MM.1S (cell line): ENCODE data around the gene PCDHA1.

Experiments
- DNase-seq: peaks from one replicate; pipeline ENCODE4 v3.0.0-alpha.2; 2015
- H2AFZ ChIP-seq: fragments of 300-600 bp; sonication (generic); 2 replicates; pipeline ENCODE4 v1.6.0; 2016; ENCODE audit warnings: antibody characterized with exemption, low read length
- H3F3A ChIP-seq: fragments of 300-600 bp; sonication (generic); 2 replicates; pipeline ENCODE4 v1.6.1; 2016; ENCODE audit warnings: mild to moderate bottlenecking, antibody characterized with exemption, low read length, moderate library complexity, mixed read lengths; ENCODE audit not compliant: insufficient read depth
- H3K27ac ChIP-seq: fragments of 300-600 bp; sonication (generic); 2 replicates; pipeline ENCODE4 v1.5.1; 2016; ENCODE audit warnings: mild to moderate bottlenecking, low read length
- H3K27me3 ChIP-seq: fragments of 300-600 bp; sonication (generic); replicated peaks from 2 replicates; pipeline ENCODE4 v1.6.0; 2016; ENCODE audit warnings: low read length; ENCODE audit not compliant: insufficient read depth
- H3K36me3 ChIP-seq: fragments of 300-600 bp; sonication (generic); replicated peaks from 2 replicates; pipeline ENCODE4 v1.6.1; 2016; ENCODE audit warnings: mild to moderate bottlenecking, low read length, mixed read lengths; ENCODE audit not compliant: insufficient read depth
- H3K4me1 ChIP-seq: fragments of 300-600 bp; sonication (generic); 2 replicates; pipeline ENCODE4 v1.6.1; 2016; ENCODE audit warnings: low read length, mixed read lengths
- H3K4me2 ChIP-seq: fragments of 300-600 bp; sonication (generic); 2 replicates; pipeline ENCODE4 v1.6.0; 2016; ENCODE audit warnings: low read depth, low read length
- H3K4me3 ChIP-seq: fragments of 300-600 bp; sonication (generic); 2 replicates; pipeline ENCODE4 v1.5.1; 2016; ENCODE audit warnings: low read length, mixed read lengths
- H3K79me2 ChIP-seq: fragments of 300-600 bp; sonication (generic); 2 replicates; pipeline ENCODE4 v1.6.1; 2016; ENCODE audit warnings: mixed run types, low read length, mixed read lengths
- H3K9ac ChIP-seq: fragments of 300-600 bp; sonication (generic); 2 replicates; pipeline ENCODE4 v1.6.1; 2016; ENCODE audit warnings: low read length, mixed read lengths
- H3K9me2 ChIP-seq: fragments of 300-600 bp; sonication (generic); replicated peaks from 2 replicates; pipeline ENCODE4 v1.6.1; 2016; ENCODE audit warnings: mild to moderate bottlenecking, low read length, mixed read lengths; ENCODE audit not compliant: insufficient read depth
- H3K9me3 ChIP-seq: fragments of 300-600 bp; sonication (generic); replicated peaks from 2 replicates; pipeline ENCODE4 v1.6.1; 2016; ENCODE audit warnings: mild to moderate bottlenecking, low read length, mixed read lengths; ENCODE audit not compliant: insufficient read depth
- H4K20me1 ChIP-seq: fragments of 300-600 bp; sonication (generic); 2 replicates; pipeline ENCODE4 v1.6.1; 2016; ENCODE audit warnings: mild to moderate bottlenecking, low read length, moderate library complexity, mixed read lengths; ENCODE audit not compliant: insufficient read depth
- CTCF ChIP-seq: fragments of 300-600 bp; sonication (generic); IDR thresholded peaks from 2 replicates; pipeline ENCODE4 v1.5.1; 2016; ENCODE audit warnings: antibody characterized with exemption, low read length, mixed read lengths
- EZH2 ChIP-seq: fragments of 300-600 bp; sonication (generic); optimal IDR thresholded peaks from 2 replicates; pipeline ENCODE3; 2017; ENCODE audit warnings: low read depth, mild to moderate bottlenecking, antibody characterized with exemption, low read length, mixed read lengths
- EZH2phosphoT487 ChIP-seq: fragments of 300-600 bp; sonication (generic); IDR thresholded peaks from 2 replicates; pipeline ENCODE4 v1.6.1; 2018; ENCODE audit warnings: antibody characterized with exemption, low read length

PCDHA1 gene

GRCh38 chr5:141002605-141002965 is 216.6 kb downstream of the PCDHA1 start:
- no peaks in the 10 kb centered on the region for H3K36me3 ChIP-seq
- no peaks in the 10 kb centered on the region for H3K9me2 ChIP-seq
- no peak overlapping the region for H3K27ac ChIP-seq
- H3K4me1 ChIP-seq: no peaks in the 10 kb centered on the region
- DNase-seq: no peak
- no peaks in the 10 kb centered on the region for H3F3A ChIP-seq
- H4K20me1 ChIP-seq: no peaks in the 10 kb centered on the region
- TF ChIP-seq EZH2phosphoT487 (no peak), CTCF (no peak), EZH2 (no peak)
- H3K4me3 ChIP-seq: no peak overlapping the region
- no peak overlapping the region for H3K4me2 ChIP-seq
- H3K9ac ChIP-seq: no peak overlapping the region
- H2AFZ ChIP-seq: no peak overlapping the region
- H3K79me2 ChIP-seq: no peaks in the 10 kb centered on the region
- no peaks in the 10 kb centered on the region for H3K27me3 ChIP-seq
- H3K9me3 ChIP-seq: no peaks in the 10 kb centered on the region

GRCh38 chr5:141003031-141003430 is 217.1 kb downstream of the PCDHA1 start:
- no peak overlapping the region for H3K9ac ChIP-seq
- no peaks in the 10 kb centered on the region for H3K9me2 ChIP-seq
- H3K4me1 ChIP-seq: no peaks in the 10 kb centered on the region
- no peaks in the 10 kb centered on the region for H4K20me1 ChIP-seq
- no peaks in the 10 kb centered on the region for H3K79me2 ChIP-seq
- H3F3A ChIP-seq: no peaks in the 10 kb centered on the region
- no peaks in the 10 kb centered on the region for H3K27me3 ChIP-seq
- H3K27ac ChIP-seq: no peak overlapping the region
- H3K4me3 ChIP-seq: no peak overlapping the region
- H3K36me3 ChIP-seq: no peaks in the 10 kb centered on the region
- no peaks in the 10 kb centered on the region for H3K9me3 ChIP-seq
- DNase-seq: no peak
- H2AFZ ChIP-seq: no peak overlapping the region
- no peak overlapping the region for H3K4me2 ChIP-seq
- no peak for TF ChIP-seq CTCF
- TF ChIP-seq EZH2phosphoT487: no peak
- no peak for TF ChIP-seq EZH2

- H2AFZ ChIP-seq: no peak overlapping the region
- H3K9ac ChIP-seq: no peak overlapping the region
- no peaks in the 10 kb centered on the region for H3K36me3 ChIP-seq
- no peaks in the 10 kb centered on the region for H3K79me2 ChIP-seq
- no peak overlapping the region for H3K4me3 ChIP-seq
- TF ChIP-seq CTCF (no peak), EZH2 (no peak), EZH2phosphoT487 (no peak)
- no peaks in the 10 kb centered on the region for H3K9me3 ChIP-seq
- no peaks in the 10 kb centered on the region for H3K4me1 ChIP-seq
- H3K4me2 ChIP-seq: no peak overlapping the region
- H3F3A ChIP-seq: no peaks in the 10 kb centered on the region
- DNase-seq: no peak
- H3K9me2 ChIP-seq: no peaks in the 10 kb centered on the region
- H3K27ac ChIP-seq: no peak overlapping the region
- H4K20me1 ChIP-seq: no peaks in the 10 kb centered on the region
- no peaks in the 10 kb centered on the region for H3K27me3 ChIP-seq
Measured at GRCh38 chr5:141003791-141004611, 218.1 kb downstream of the PCDHA1 start.
